HepG2 (cell line): ENCODE results near the gene AK4. TPM values are rescaled to one million over a fixed set of nuclear protein-coding genes. Genes with fewer than 3 reads are reported as not detected.

Experiments used
- ARHGAP35 ChIP-seq: sonication (generic); formaldehyde crosslinking; IDR thresholded peaks from 2 replicates; pipeline ENCODE4 v1.9.0; 2022; ENCODE audit warnings: mild to moderate bottlenecking, inconsistent platforms, moderate library complexity, missing genetic modification reagents, borderline replicate concordance
- CHCHD3 ChIP-seq: sonication (generic); formaldehyde crosslinking; IDR thresholded peaks from 2 replicates; pipeline ENCODE4 v1.8.0; 2022; ENCODE audit warnings: mild to moderate bottlenecking, missing genetic modification reagents, moderate library complexity
- DNMT1 ChIP-seq: sonication (generic); formaldehyde crosslinking; IDR thresholded peaks from 2 replicates; pipeline ENCODE4 v1.5.1; 2020; ENCODE audit warnings: mild to moderate bottlenecking, missing genetic modification reagents
- E2F2 ChIP-seq: sonication (generic); formaldehyde crosslinking; IDR thresholded peaks from 2 replicates; pipeline ENCODE4 v1.4.0; 2020; ENCODE audit warnings: missing genetic modification reagents, borderline replicate concordance
- EEA1 ChIP-seq: sonication (generic); formaldehyde crosslinking; IDR thresholded peaks from 2 replicates; pipeline ENCODE4 v1.5.1; 2020; ENCODE audit warnings: mild to moderate bottlenecking, missing genetic modification reagents, borderline replicate concordance
- FOXO1 ChIP-seq: sonication (generic); formaldehyde crosslinking; IDR thresholded peaks from 2 replicates; pipeline ENCODE4 v1.4.0; 2020; ENCODE audit warnings: missing genetic modification reagents
- NKX3-1 ChIP-seq: sonication (generic); formaldehyde crosslinking; IDR thresholded peaks from 2 replicates; pipeline ENCODE4 v1.5.0; 2020; ENCODE audit warnings: missing genetic modification reagents
- ONECUT2 ChIP-seq: sonication (generic); formaldehyde crosslinking; IDR thresholded peaks from 2 replicates; pipeline ENCODE4 v1.4.0; 2020; ENCODE audit warnings: missing genetic modification reagents
- SCMH1 ChIP-seq: sonication (generic); formaldehyde crosslinking; IDR thresholded peaks from 2 replicates; pipeline ENCODE4 v1.9.0; 2021; ENCODE audit warnings: missing genetic modification reagents, mild to moderate bottlenecking, borderline replicate concordance
- THAP9 ChIP-seq: sonication (generic); formaldehyde crosslinking; IDR thresholded peaks from 2 replicates; pipeline ENCODE4; 2020; ENCODE audit warnings: missing genetic modification reagents, mild to moderate bottlenecking, borderline replicate concordance
- TP53 ChIP-seq: sonication (generic); formaldehyde crosslinking; conservative IDR thresholded peaks from 2 replicates; pipeline ENCODE4 v1.4.0; 2020; ENCODE audit warnings: missing genetic modification reagents
- XBP1 ChIP-seq: sonication (generic); formaldehyde crosslinking; IDR thresholded peaks from 2 replicates; pipeline ENCODE4 v1.5.0; 2020; ENCODE audit warnings: missing genetic modification reagents
- ZBTB49 ChIP-seq: sonication (generic); formaldehyde crosslinking; IDR thresholded peaks from 2 replicates; pipeline ENCODE4 v1.4.0; 2020; ENCODE audit warnings: missing genetic modification reagents, borderline replicate concordance
- ZNF143 ChIP-seq: sonication (generic); formaldehyde crosslinking; IDR thresholded peaks from 2 replicates; pipeline ENCODE4 v1.4.0; 2020; ENCODE audit warnings: missing genetic modification reagents
- ZNF205 ChIP-seq: IDR thresholded peaks from 2 replicates; pipeline ENCODE4 v1.6.1; 2018; ENCODE audit warnings: missing biosample characterization, missing genetic modification reagents
- ZNF235 ChIP-seq: sonication (generic); formaldehyde crosslinking; IDR thresholded peaks from 2 replicates; pipeline ENCODE4 v1.8.1; 2023; ENCODE audit warnings: mild to moderate bottlenecking, missing genetic modification reagents, borderline replicate concordance
- ZNF567 ChIP-seq: sonication (generic); formaldehyde crosslinking; IDR thresholded peaks from 2 replicates; pipeline ENCODE4 v1.8.1; 2023; ENCODE audit warnings: mild to moderate bottlenecking, missing genetic modification reagents, borderline replicate concordance
- ZNF607 ChIP-seq: sonication (generic); formaldehyde crosslinking; IDR thresholded peaks from 2 replicates; pipeline ENCODE4 v1.5.1; 2020; ENCODE audit warnings: missing genetic modification reagents, mild to moderate bottlenecking, borderline replicate concordance
- ZNF652 ChIP-seq: IDR thresholded peaks from 2 replicates; pipeline ENCODE4 v1.6.1; 2016; ENCODE audit warnings: low read depth, borderline replicate concordance
- ZNF678 ChIP-seq: sonication (generic); formaldehyde crosslinking; IDR thresholded peaks from 2 replicates; pipeline ENCODE4 v1.4.0; 2020; ENCODE audit warnings: mild to moderate bottlenecking, missing genetic modification reagents
- ZNF713 ChIP-seq: sonication (generic); formaldehyde crosslinking; IDR thresholded peaks from 2 replicates; pipeline ENCODE4 v1.4.0; 2020; ENCODE audit warnings: mild to moderate bottlenecking, missing genetic modification reagents
- ZNF788 ChIP-seq: sonication (generic); formaldehyde crosslinking; IDR thresholded peaks from 2 replicates; pipeline ENCODE4 v1.5.0; 2020; ENCODE audit warnings: mild to moderate bottlenecking, missing genetic modification reagents, borderline replicate concordance
- polyA plus RNA-seq, 8 experiments: library from polyadenylated mRNA; depleted of rRNA in 3 of 8; stranded (reverse) in 7 of 8; unstranded in 1 of 8; fragments of >200 nt; fragmentation: Illumina TruSeq in 4 of 8; extraction: Trizol in 4 of 8; gene quantifications; 2 replicates each; pipeline versions ENCODE4 v1.2.1 to v1.2.3, GENCODE V29; 2011 to 2016; ENCODE audit warnings: low read depth in 4 of 8, missing spikeins in 1 of 8, mixed read lengths in 1 of 8; ENCODE audit not compliant: insufficient read depth in 1 of 8
- total RNA-seq, 5 experiments: library from RNA; depleted of rRNA; stranded (reverse); fragments of >200 nt; fragmentation: Illumina TruSeq; extraction: Trizol; gene quantifications; 2 replicates each; pipeline ENCODE4 v1.2.3, GENCODE V29; 2016; ENCODE audit warnings: low read depth in 1 of 5
- TF ChIP-seq, protein P1 (sequence below): IDR thresholded peaks from 2 replicates; pipeline ENCODE4 v1.6.1; 2018; ENCODE audit warnings: missing genetic modification reagents, mild to moderate bottlenecking, missing compliant biosample characterization

Gene AK4
- total and polyA plus RNA-seq, 2 of the 13 experiments (the other 11 are each of a cell fraction or from before 2014, with no cell fraction given) = 110 to 160 TPM

DNA sequence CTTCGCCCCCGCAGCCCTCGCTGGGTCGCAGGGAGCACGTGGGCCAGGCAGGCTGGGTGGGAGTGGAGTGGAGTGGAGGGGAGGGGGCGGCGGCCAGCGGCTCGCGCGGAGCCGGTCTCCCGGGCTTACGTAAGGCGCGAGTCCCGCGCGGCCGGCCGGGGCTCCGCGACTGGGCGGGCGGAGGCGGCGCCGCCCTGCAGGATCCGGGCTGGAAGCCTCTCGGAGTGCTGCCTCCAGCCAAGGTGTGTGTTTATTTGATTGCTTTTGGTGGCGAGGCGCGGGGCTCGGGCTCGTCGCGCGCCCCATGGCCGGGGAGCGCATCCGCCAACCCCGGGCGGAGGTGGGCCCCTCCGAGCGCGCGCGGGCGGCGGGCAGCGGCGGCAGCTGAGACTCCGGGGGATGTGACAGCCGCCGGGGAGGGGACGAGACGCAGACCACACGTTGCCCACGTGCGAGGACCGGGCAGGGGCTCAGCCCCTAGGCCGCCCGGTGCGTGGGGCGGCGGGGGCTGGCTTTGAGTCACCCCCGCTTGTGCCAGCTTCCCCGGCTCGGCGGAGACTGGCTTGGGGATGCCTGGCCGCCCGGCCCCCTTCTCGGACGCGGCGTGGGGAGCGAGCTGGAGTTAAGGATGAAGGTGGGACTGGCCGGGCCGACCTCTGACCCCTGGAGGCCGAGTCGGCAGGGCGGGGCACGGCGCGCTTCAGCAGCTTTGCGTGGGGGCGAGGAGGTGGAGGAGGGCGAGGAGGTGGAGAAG lies 402 bp upstream of the AK4 start (continued):
- TF ChIP-seq THAP9 (CRISPR knock-in tag) (no peak; the same call in 1 of the 2 replicates), ONECUT2 (CRISPR knock-in tag) (no peak), SCMH1 (CRISPR knock-in tag) (no peak), ZNF678 (CRISPR knock-in tag) (no peak), ARHGAP35 (CRISPR knock-in tag) (0 out of 2 replicates have a peak, but pooled peaks have one; percentile 5), ZNF235 (CRISPR knock-in tag) (no peak; the same call in 1 of the 2 replicates), CHCHD3 (CRISPR knock-in tag) (peak; percentile 75), XBP1 (CRISPR knock-in tag) (no peak), ZNF205 (CRISPR knock-in tag) (peak; percentile 37; the same call in 1 of the 2 replicates), TP53 (no peak), DNMT1 (CRISPR knock-in tag) (no peak), NKX3-1 (CRISPR knock-in tag) (no peak), ZNF788 (peak; percentile 65), ZNF567 (CRISPR knock-in tag) (no peak), ZNF713 (CRISPR knock-in tag) (no peak), E2F2 (peak; percentile 74; the same call in 1 of the 2 replicates), FOXO1 (CRISPR knock-in tag) (no peak), ZNF143 (CRISPR knock-in tag) (no peak), ZNF652 (CRISPR knock-in tag) (no peak), ZBTB49 (CRISPR knock-in tag) (no peak), EEA1 (CRISPR knock-in tag) (0 out of 2 replicates have a peak, but pooled peaks have one; percentile 3), ZNF607 (no peak)
- TF ChIP-seq, protein P1, sequence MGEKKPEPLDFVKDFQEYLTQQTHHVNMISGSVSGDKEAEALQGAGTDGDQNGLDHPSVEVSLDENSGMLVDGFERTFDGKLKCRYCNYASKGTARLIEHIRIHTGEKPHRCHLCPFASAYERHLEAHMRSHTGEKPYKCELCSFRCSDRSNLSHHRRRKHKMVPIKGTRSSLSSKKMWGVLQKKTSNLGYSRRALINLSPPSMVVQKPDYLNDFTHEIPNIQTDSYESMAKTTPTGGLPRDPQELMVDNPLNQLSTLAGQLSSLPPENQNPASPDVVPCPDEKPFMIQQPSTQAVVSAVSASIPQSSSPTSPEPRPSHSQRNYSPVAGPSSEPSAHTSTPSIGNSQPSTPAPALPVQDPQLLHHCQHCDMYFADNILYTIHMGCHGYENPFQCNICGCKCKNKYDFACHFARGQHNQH (CRISPR knock-in tag) = no peak
